Measurements from ENCODE around the gene ATP2B1.

DNA sequence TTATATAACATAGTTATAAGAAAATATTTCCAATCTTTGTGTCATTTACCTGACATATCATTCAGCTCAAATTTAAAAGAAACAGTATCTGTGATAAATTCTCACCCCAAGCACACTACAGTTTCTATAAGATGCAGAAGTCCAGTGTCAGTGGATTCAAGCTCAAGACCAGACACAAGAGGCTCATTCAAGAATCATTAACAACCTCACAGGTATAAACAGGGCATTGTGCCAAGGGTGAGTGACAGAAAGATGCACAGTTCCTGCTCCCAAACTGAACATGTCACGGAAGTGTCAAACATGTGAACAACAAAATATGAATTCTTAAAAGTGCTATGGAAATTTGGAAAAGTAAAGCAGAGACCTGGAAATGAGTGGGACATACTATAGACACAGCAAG lies 12.8 kb downstream of the ATP2B1 start:
- TF ChIP-seq POLR2AphosphoS5 (IDR thresholded peaks at IDR 0.05; ENCODE audit: low read depth, low read length) (no peak), POLR2A (IDR thresholded peaks at IDR 0.05; ENCODE audit: low read depth, low read length) (no peak), TAF1 (IDR thresholded peaks at IDR 0.05; ENCODE audit: low read depth, low read length) (no peak)

Measured in GM12891 (cell line).